Stomach (tissue), 9 donors: ENCODE measurements around the gene GRIK2. TPM values are rescaled to one million over a fixed set of nuclear protein-coding genes. Genes with fewer than 3 reads are reported as not detected.

Experiments used
- DNase-seq, 2 donors: peaks; one replicate each; pipeline versions ENCODE4 v3.0.0 to v3.0.0-alpha.2; 2013 to 2019
- H3K27ac ChIP-seq, 5 donors: fragments of 200-600 bp in 4 of 5; sonication (generic) in 4 of 5; one replicate each; pipeline ENCODE4 v1.5.1; 2013 to 2019; ENCODE audit warnings: mild to moderate bottlenecking in 1 of 5, moderate library complexity in 1 of 5
- H3K27me3 ChIP-seq, 3 donors: fragments of 200-600 bp; sonication (generic); one replicate each; pipeline ENCODE4 v1.5.1; 2017 to 2019; ENCODE audit warnings: mixed run types in 1 of 3
- H3K36me3 ChIP-seq, 4 donors: fragments of 200-600 bp; sonication (generic); 1 replicate in 3 of 4; 2 replicates in 1 of 4; pipeline ENCODE4 v1.5.1; 2016 to 2019
- H3K4me1 ChIP-seq, 4 donors: fragments of 200-600 bp; sonication (generic); one replicate each; pipeline ENCODE4 v1.5.1; 2016 to 2019
- H3K4me3 ChIP-seq, 4 donors: fragments of 200-600 bp; sonication (generic) in 3 of 4; one replicate each; pipeline ENCODE4 v1.5.1; 2016 to 2019; ENCODE audit warnings: mild to moderate bottlenecking in 1 of 4
- H3K9me3 ChIP-seq, 4 donors: fragments of 200-600 bp; sonication (generic); one replicate each; pipeline ENCODE4 v1.5.1; 2016 to 2019
- CTCF ChIP-seq, 7 experiments: fragments of 450-650 bp in 4 of 7; fragments of 200-600 bp in 3 of 7; sonication (generic) in 3 of 7; IDR thresholded peaks; one replicate each; pipeline ENCODE4 v1.5.1; 2016 to 2019; ENCODE audit warnings: antibody characterized with exemption in 7 of 7, control low read depth in 2 of 7, mild to moderate bottlenecking in 1 of 7
- EP300 ChIP-seq: sonication (generic); formaldehyde crosslinking; IDR thresholded peaks from one replicate; pipeline ENCODE4 v1.6.1; 2017; ENCODE audit warnings: antibody characterized with exemption
- POLR2A ChIP-seq, 4 donors: fragments of 450-650 bp; IDR thresholded peaks; one replicate each; pipeline ENCODE4 v1.6.1; 2016; ENCODE audit warnings: antibody characterized with exemption in 4 of 4, control low read depth in 2 of 4, mild to moderate bottlenecking in 1 of 4, moderate library complexity in 1 of 4
- POLR2AphosphoS5 ChIP-seq, 3 donors: sonication (generic); formaldehyde crosslinking; IDR thresholded peaks; one replicate each; pipeline ENCODE4 v1.6.1; 2016; ENCODE audit warnings: antibody characterized with exemption in 3 of 3
- WGBS, 5 donors: extraction: QIAGEN DNeasy Blood & Tissue Kit in 3 of 5; methylation state at CpG; one replicate each; pipeline versions ENCODE4 v1.1.5 to v1.1.7; 2013 to 2018; 5-methylcytosine and 5-hydroxymethylcytosine counted together
- intact Hi-C: fragments of 100-400 bp; cut with DNase I; formaldehyde crosslinking; loops from one replicate; pipeline ENCODE4 v1.15.1; 2023; ENCODE audit warnings: low total_unique reads
- polyA plus RNA-seq, 3 donors: library from polyadenylated mRNA; stranded (reverse); fragments of 200-250 nt; gene quantifications; one replicate each; pipeline ENCODE4 v1.2.3, GENCODE V29; 2013
- total RNA-seq, 5 donors: library from RNA; depleted of rRNA; stranded (reverse); fragments of >200 nt; gene quantifications; one replicate each; pipeline versions ENCODE4 v1.1.0 to v1.2.3, GENCODE V29; 2014 to 2016
- donor health status: healthy with polysubstance abuse.
- donor health status: Bipolar disorder and iron deficiency.
- donor health status: healthy.

The GRIK2 gene
- total and polyA plus RNA-seq, 8 donors: 0.06 to 7.7 (median 0.50) TPM; not detected in 3

GRCh38 chr6:101550451-101550850 lies 156.9 kb downstream of the GRIK2 start:
- intact Hi-C loops: no loop called here
- no peaks in the 10 kb centered on the region for H3K9me3 ChIP-seq

GRCh38 chr6:101554231-101554630 lies 160.7 kb downstream of the GRIK2 start:
- Histone ChIP-seq H3K4me1 (no peaks in the 10 kb centered on the region), H3K36me3 (no peaks in the 10 kb centered on the region), H3K27ac (no peak overlapping the region), H3K9me3 (no peaks in the 10 kb centered on the region), H3K4me3 (no peak overlapping the region), H3K27me3 (no peaks in the 10 kb centered on the region)
- no peak for DNase-seq
- intact Hi-C loops: no loop called here
- TF ChIP-seq EP300 (no peak), POLR2AphosphoS5 (IDR thresholded peaks at IDR 0.05) (no peak), CTCF (IDR thresholded peaks at IDR 0.05) (no peak), POLR2A (IDR thresholded peaks at IDR 0.05) (no peak)
- WGBS, 5 donors: 32 to 71% (median 62%) methylated on average over 1 of the region's 1 CpG

More at GRCh38 chr6:101550451-101550850, 156.9 kb downstream of the GRIK2 start:
- no peaks in the 10 kb centered on the region for H3K36me3 ChIP-seq
- no peak overlapping the region for H3K4me3 ChIP-seq
- DNase-seq: no peak
- no peaks in the 10 kb centered on the region for H3K4me1 ChIP-seq
- no peak for TF ChIP-seq CTCF (IDR thresholded peaks at IDR 0.05)
- no peak for TF ChIP-seq POLR2A (IDR thresholded peaks at IDR 0.05)
- TF ChIP-seq EP300: no peak
- TF ChIP-seq POLR2AphosphoS5 (IDR thresholded peaks at IDR 0.05): no peak
- no peak overlapping the region for H3K27ac ChIP-seq
- no peaks in the 10 kb centered on the region for H3K27me3 ChIP-seq
- 91 to 94% (median 93%) methylated on average over 4 of the region's 4 CpGs for WGBS, 5 donors

GRCh38 chr6:101558712-101559111 lies 165.2 kb downstream of the GRIK2 start:
- Histone ChIP-seq H3K27ac (no peak overlapping the region), H3K9me3 (no peaks in the 10 kb centered on the region), H3K27me3 (no peaks in the 10 kb centered on the region), H3K4me1 (no peaks in the 10 kb centered on the region), H3K36me3 (no peaks in the 10 kb centered on the region), H3K4me3 (no peak overlapping the region)
- TF ChIP-seq CTCF (IDR thresholded peaks at IDR 0.05) (no peak), POLR2AphosphoS5 (IDR thresholded peaks at IDR 0.05) (no peak), EP300 (no peak), POLR2A (IDR thresholded peaks at IDR 0.05) (no peak)
- WGBS, 5 donors: 68 to 82% (median 78%) methylated on average over 2 of the region's 2 CpGs
- no peak for DNase-seq
- intact Hi-C loops: no loop called here

GRCh38 chr6:101572627-101573026 lies 179.1 kb downstream of the GRIK2 start:
- DNase-seq: no peak
- Histone ChIP-seq H3K9me3 (no peaks in the 10 kb centered on the region), H3K4me3 (no peak overlapping the region), H3K27ac (no peak overlapping the region), H3K27me3 (no peaks in the 10 kb centered on the region), H3K4me1 (no peaks in the 10 kb centered on the region), H3K36me3 (no peaks in the 10 kb centered on the region)
- no peak for TF ChIP-seq POLR2A (IDR thresholded peaks at IDR 0.05)
- no peak for TF ChIP-seq EP300
- TF ChIP-seq POLR2AphosphoS5 (IDR thresholded peaks at IDR 0.05): no peak
- TF ChIP-seq CTCF (IDR thresholded peaks at IDR 0.05): no peak
- 76 to 85% (median 78%) methylated on average over 4 of the region's 4 CpGs for WGBS, 5 donors
- intact Hi-C loops: no loop called here
